GM13976 (cell line): Measurements from ENCODE around the gene PARP1.

Source experiments
- DNase-seq: peaks from one replicate; pipeline ENCODE4 v3.0.0; 2012; ENCODE audit warnings: low spot score
- CTCF ChIP-seq: IDR thresholded peaks from 2 replicates; pipeline ENCODE4 v1.5.1; 2012; ENCODE audit warnings: borderline replicate concordance, mild to moderate bottlenecking; ENCODE audit not compliant: insufficient read depth; ENCODE audit errors: extremely low read depth, missing control alignments, control extremely low read depth
- in situ Hi-C: fragments of 300-500 bp; cut with MboI; formaldehyde crosslinking; loops from one replicate; pipeline ENCODE4 v1.12.0; 2022; ENCODE audit warnings: low sequenced_read_pairs, mixed read lengths, inconsistent platforms; ENCODE audit not compliant: unreplicated experiment

The PARP1 gene

DNA sequence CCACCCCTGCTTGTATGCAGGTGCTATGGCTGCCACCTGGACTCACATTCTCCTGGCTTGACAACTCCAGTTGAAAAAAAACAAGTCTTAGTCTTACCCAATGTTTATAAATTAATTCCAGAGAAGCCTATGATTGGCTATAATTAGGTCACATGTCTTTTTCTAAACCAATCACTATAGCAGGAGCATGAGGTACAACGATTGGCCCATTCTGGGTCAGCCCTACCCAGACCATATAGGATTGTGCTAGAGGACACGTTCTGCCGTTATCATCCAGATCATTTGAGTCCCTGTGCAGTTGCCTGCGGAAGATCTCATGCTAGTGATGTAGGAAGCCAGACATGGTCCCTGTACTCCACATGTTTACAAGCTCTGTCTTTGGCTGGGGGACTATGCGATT lies 41.9 kb upstream of the PARP1 start:
- no peak for TF ChIP-seq CTCF
- in situ Hi-C loops = no loop called here
- DNase-seq = no peak

GRCh38 chr1:226447932-226448665 lies 40.2 kb upstream of the PARP1 start:
- in situ Hi-C loops = no loop called here
- no peak for TF ChIP-seq CTCF
- no peak for DNase-seq

GRCh38 chr1:226446094-226446493 lies 38.2 kb upstream of the PARP1 start:
- in situ Hi-C loops = no loop called here
- no peak for TF ChIP-seq CTCF
- DNase-seq = no peak

GRCh38 chr1:226444901-226445300 lies 37.0 kb upstream of the PARP1 start:
- peak; percentile 75 for DNase-seq
- TF ChIP-seq CTCF = peak; percentile 40
- in situ Hi-C loops = no loop called here

- in situ Hi-C loops = no loop called here
- DNase-seq = no peak
- no peak for TF ChIP-seq CTCF
Measured at GRCh38 chr1:226443439-226443838, 35.5 kb upstream of the PARP1 start.

DNA sequence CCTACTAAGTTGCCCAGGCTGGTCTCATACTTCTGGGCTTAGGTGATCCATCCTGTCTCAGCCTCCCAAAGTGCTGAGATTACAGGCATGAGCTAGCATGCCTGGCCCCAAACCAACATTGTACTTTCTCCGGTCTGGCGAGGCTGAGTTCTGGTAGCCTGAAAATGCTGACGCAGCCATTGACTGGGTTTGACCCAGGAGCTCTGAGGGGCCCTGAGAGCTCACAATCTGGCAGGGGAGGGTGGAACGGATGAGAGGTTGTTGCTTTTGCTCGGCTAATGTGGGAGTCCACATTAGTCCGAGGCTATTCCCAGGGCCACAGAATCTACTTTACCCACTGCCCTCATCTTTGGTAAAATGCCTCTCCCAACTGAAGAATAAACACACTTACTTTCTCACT lies 35.1 kb upstream of the PARP1 start:
- TF ChIP-seq CTCF = no peak
- in situ Hi-C loops = no loop called here
- no peak for DNase-seq
